GM21717 (cell line): ENCODE measurements around the gene KCNT2.

Experiments
- ATAC-seq: cut with Tn5 transposase; IDR thresholded peaks from one replicate; pipeline ENCODE4 v1.9.1; 2021; ENCODE audit warnings: mild to moderate bottlenecking, moderate library complexity; ENCODE audit not compliant: unreplicated experiment

The KCNT2 gene

GRCh38 chr1:196403803-196404690 is 204.2 kb downstream of the KCNT2 start:
- ATAC-seq: no peak

- no peak for ATAC-seq
Measured at GRCh38 chr1:196401891-196402290, 206.3 kb downstream of the KCNT2 start.

GRCh38 chr1:196401452-196401833 is 206.8 kb downstream of the KCNT2 start:
- ATAC-seq: no peak

- no peak for ATAC-seq
Measured at GRCh38 chr1:196400478-196401451, 207.5 kb downstream of the KCNT2 start.

GRCh38 chr1:196399713-196400112 is 208.5 kb downstream of the KCNT2 start:
- ATAC-seq: no peak

GRCh38 chr1:196393742-196394141 is 214.5 kb downstream of the KCNT2 start:
- ATAC-seq: no peak

- ATAC-seq: no peak
Measured at GRCh38 chr1:196393282-196393681, 215.0 kb downstream of the KCNT2 start.

- ATAC-seq: no peak
Measured at GRCh38 chr1:196387766-196388165, 220.5 kb downstream of the KCNT2 start.

- ATAC-seq: no peak
Measured at GRCh38 chr1:196385109-196385508, 223.1 kb downstream of the KCNT2 start.

GRCh38 chr1:196382383-196382782 is 225.9 kb downstream of the KCNT2 start:
- ATAC-seq: no peak

GRCh38 chr1:196381544-196381943 is 226.7 kb downstream of the KCNT2 start:
- no peak for ATAC-seq

- no peak for ATAC-seq
Measured at GRCh38 chr1:196380316-196380715, 227.9 kb downstream of the KCNT2 start.

GRCh38 chr1:196377811-196378210 is 230.4 kb downstream of the KCNT2 start:
- ATAC-seq: no peak

GRCh38 chr1:196376630-196377328 is 231.5 kb downstream of the KCNT2 start:
- ATAC-seq: no peak

GRCh38 chr1:196373798-196374197 is 234.4 kb downstream of the KCNT2 start:
- no peak for ATAC-seq

- ATAC-seq: peak; percentile 86
Measured at GRCh38 chr1:196372896-196373536, 235.2 kb downstream of the KCNT2 start.

- no peak for ATAC-seq
Measured at GRCh38 chr1:196367838-196368237, 240.4 kb downstream of the KCNT2 start.

GRCh38 chr1:196366817-196367495 is 241.3 kb downstream of the KCNT2 start:
- ATAC-seq: no peak

GRCh38 chr1:196361112-196361714 is 247.0 kb downstream of the KCNT2 start:
- ATAC-seq: no peak

- no peak for ATAC-seq
Measured at GRCh38 chr1:196357913-196358312, 250.3 kb downstream of the KCNT2 start.
